DMS 273 (cell line): Measurements from ENCODE around the gene RHBDD3.
A peak's percentile ranks its signal among the peaks of the same experiment; 100 is the strongest.

ENCODE experiments used
- DNase-seq: peaks from one replicate; lab custom pipeline; 2025; ENCODE audit not compliant: unreplicated experiment; lab: John Stamatoyannopoulos, UW

Gene RHBDD3

DNA sequence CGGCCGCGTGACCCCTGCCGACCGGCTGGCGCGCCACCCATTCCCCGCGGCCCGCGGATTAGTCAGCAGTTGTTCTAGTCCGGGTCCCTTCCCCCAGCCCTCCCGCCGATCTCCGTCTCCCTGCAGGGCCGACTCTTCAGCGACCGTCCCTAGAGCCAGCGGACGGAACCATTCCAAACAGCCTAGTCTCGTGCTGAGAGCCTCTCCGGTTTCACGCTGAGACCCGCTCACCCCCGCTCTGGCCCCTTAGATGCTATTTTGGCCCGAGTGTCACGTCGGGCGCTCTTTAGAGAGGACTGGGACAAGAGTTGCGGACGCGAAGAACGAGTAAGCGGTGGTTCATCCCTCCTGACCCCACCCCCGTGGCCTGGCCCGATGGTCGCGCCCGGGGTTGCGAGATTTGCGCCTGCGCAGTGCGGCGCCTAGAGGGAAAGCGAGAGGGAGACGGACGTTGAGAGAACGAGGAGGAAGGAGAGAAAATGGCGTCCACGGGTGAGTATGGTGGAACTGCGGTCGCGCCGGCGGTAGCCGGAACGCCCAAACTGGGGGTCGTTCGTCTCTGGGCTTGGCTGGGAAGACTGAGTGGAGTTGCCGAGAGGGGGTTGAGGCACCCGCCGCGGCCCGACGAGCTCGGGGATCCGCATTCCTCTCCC is at the start of gene RHBDD3, which contains the start of gene EWSR1:
Gene RHBDD3 (minus strand): TSS at position 124 of the 653 bp plus-strand sequence. CDS start 2,355 bp downstream, outside the sequence.
Gene EWSR1 (plus strand): TSS at position 411 of the 653 bp plus-strand sequence. CDS start 69 bp downstream, at position 480.
- peak; percentile 95 for DNase-seq

DNA sequence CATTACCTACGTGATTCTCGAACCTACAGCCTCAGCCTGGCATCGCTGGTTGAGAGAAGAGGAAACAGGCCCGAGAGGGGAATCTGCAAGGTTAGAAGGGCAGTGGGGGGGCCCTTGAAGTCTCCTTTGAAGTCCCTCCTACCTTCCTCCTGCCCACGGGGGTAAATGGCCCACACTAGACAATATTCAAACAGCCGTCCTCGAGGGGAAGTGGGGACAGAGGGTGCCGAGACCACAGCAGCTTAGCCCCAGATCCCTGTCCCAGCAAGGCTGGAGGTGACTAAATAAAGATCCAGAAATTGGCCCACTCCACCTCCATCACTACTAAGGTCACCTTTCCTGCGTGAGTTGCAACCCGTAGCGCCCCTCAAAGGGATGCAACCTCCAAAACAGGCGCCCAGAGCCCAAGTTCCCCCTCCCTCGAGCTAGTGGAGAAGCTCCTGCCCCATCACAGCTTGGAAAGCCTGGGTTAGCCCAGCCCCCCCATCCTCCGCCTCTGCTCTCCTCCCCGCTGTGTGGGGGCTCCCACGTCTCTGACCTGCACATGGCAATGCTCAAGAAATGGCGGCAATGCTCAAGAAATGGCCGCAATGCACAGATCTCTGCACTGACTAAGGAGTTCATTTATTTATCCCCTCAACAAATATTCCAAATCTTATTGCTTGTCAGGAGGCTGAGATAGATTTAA is 48.5 kb upstream of the RHBDD3 start:
- DNase-seq, result no peak

DNA sequence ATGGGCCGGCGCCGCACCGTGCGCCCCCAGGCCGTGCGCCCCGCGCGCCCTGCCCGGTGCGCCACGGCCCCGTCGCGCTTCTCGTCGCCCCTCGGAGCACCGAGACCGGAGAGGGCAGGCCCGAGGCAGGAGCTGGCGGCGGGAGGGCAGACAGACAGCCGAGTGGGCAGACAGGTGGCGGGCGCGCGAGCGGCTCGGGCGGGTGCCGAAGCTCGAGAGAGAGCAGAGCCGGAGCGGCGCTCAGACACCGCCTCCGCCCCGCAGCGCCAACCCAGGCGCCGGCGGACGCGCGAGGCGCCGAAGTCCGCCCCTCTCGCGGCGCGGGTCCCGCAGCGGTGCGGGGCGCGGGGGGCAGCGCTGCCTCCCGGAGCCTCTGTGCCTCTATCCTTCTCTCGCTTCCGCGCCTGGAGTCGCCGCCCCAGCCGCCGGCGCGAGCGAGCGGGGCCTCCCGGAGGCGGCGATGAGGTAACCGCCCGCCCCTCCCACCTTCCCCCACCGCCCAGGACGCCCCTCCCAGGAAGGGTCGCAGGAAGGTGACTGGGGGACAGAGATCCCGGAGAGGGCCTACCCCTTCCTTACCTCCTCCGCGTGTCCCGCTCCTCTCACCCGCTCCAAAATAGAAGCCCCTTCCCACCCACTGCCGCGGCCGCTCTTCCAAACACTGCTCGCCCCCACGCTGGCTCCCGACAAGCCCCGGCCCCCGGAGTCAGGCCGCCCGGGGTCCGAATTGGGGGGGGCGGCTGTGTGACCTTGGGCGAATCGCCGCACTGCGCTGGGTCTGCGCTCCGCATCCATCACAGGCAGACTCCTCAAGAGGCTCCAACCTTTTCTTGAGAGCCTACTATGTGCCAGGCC is 47.7 kb upstream of the RHBDD3 start, which contains the start of gene RASL10A:
Gene RASL10A (minus strand): TSS at position 412 of the 855 bp plus-strand sequence. CDS start 451 bp downstream, outside the sequence.
- peak; percentile 63 for DNase-seq

DNA sequence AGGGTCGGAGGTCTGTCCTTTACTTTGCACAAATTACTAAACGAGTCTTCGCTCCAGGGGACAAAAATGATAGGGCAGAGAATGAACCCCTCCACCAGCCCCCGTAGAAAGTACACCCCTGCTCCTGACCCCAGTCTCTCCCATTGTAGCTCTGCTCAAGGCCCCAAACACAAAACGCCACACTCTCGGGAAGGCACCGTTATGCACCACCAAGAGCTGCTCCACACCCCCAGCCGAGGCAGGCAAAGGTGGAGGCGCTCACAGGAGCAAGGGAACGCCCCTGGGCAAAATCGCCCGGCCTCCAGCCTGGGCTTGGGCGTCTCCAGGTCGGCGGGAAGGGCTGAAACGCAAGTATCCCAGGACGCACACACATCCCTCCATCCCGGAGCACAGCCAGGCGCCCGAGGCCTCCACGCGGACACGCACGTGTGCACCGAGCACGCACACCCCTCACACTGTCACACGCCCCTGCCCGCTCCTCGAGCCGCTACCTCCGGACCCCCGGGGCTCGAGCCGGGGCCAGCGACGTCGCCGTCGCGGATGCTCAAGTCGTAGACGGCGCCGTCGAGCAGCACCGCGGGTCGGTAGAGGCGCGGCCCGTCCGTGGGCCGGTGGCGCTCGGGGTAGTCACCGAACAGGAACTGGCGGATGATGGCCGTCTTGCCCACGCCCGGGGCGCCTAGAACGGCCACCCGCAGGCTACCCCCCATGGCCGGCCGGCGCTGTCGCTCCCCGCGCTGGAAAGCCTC is 46.9 kb upstream of the RHBDD3 start:
- peak; percentile 69 for DNase-seq

DNA sequence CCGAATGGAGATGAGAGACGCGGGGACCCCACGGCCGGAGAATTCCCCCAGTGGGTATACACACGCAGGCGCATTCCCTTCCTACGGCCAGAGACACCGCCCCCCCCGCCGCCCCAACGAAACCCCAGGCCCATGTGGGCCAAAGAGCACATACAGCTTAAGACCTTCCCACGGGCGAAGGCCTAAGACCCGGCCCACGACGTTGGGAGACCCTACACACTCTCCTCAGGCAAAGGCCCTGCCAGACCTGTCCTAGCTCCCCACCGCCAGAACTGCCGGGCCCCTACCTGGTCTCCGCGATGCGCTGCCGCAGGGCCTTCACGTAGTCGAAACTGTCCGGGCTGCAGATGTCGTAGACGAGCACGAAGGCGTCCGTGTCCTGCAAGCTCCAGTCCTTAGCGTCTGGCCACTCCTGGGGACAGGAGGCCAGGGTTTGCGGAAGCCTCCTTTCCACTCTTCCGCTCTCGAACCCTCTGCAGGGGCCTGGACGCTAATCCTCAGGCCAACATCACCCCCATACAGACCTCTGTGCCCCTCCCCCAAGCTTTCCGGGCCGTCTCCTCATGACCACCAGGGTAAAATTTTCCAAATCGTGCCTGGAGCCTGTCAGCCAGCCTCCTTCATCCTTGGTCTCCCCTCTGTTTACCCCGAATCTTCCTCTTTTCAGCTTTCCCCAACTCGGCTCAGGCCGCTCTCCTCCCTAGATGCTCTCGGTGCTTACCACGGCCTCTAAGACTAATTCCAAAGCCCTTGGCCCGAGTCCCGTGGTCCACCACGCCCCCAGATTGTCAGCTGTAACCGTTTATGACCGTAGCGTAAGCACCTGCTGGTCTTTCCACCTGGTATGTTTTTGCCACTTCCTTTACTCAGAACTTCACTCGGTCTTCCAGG is 46.0 kb upstream of the RHBDD3 start:
- peak; percentile 58 for DNase-seq

DNA sequence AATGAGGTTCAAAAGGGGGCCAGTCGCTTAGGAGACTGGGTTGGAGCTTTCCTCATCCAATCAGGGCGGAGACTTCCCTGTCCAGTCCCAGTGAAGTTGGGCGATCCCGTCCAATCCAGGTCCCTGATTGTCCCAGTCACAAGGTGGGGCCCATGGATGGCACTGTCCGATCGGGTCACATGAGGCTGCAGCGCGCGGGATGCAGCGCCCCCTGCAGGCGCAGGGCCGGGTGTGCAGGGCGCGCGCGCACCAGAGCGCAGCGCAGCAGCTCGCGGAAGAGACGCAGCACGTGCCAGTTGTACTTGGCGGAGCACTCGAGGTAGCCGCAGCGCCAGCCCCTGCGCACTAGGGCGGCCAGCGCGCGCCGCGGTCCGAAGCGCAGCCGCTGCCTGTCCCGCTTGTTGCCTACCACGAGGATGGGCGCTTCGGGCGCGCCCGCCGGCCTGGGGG is 45.4 kb upstream of the RHBDD3 start:
- no peak for DNase-seq

DNA sequence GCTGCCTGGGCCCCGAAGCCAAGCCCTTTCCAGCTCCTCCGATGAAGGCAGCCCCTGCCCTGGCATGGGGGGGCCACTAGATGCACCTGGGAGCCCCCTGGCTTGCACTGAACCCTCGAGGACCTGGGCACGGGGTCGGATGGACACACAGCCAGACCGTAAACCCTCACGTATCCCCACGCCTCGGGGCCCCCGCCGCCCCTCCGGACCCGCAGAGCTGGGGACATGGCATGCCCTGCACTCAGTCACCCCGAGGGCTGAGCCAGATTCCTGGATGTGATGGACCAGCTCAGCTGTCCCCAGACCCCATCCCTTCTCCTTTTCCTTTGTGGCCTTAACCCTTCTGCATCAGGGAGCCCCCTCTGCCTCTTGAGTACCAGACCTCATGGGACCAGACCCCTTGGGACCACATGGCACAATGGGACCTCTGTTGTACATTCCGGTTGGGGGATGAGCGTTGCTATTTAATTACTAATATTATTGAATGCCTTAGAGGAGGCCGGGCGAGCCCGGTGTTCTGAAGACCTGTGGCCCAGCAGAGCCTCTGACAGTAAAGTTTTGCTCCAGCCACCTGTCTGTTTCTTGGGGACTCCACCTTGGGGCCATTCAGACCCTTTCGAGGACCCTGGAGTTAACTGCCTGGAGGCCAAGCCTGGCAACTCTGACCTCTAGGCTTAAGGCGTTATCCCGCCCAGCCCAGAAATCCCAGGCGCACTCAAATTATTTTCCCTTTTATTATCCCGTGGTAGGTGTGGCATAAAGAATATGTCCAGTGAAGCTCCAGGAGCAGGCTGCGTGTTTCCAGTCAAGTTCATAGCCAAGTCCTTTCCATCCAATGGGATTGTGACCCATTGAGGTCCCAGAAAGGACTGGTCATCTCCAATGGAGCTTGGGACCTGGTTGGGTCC is 44.7 kb upstream of the RHBDD3 start:
- DNase-seq, result no peak

DNA sequence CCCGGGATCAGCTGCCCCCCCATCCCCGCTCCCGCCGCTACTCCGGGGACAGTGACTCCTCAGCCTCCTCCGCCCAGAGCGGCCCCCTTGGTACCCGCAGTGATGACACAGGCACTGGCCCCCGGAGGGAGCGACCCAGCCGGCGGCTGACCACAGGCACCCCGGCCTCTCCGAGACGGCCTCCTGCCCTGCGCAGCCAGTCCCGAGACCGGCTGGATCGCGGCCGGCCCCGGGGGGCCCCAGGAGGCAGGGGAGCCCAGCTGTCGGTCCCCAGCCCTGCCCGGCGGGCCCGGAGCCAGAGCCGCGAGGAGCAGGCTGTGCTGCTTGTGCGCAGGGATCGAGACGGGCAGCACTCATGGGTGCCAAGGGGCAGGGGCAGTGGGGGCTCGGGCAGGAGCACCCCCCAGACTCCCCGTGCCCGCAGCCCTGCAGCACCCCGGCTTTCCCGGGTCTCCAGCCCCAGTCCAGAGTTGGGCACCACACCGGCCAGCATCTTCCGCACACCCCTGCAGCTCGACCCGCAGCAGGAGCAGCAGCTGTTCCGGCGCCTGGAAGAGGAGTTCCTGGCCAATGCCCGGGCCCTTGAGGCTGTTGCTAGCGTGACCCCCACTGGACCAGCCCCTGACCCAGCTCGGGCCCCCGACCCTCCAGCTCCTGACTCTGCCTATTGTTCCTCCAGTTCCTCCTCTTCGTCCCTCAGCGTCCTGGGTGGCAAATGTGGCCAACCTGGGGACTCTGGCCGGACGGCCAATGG is 43.9 kb upstream of the RHBDD3 start:
- DNase-seq, result peak; percentile 76

DNA sequence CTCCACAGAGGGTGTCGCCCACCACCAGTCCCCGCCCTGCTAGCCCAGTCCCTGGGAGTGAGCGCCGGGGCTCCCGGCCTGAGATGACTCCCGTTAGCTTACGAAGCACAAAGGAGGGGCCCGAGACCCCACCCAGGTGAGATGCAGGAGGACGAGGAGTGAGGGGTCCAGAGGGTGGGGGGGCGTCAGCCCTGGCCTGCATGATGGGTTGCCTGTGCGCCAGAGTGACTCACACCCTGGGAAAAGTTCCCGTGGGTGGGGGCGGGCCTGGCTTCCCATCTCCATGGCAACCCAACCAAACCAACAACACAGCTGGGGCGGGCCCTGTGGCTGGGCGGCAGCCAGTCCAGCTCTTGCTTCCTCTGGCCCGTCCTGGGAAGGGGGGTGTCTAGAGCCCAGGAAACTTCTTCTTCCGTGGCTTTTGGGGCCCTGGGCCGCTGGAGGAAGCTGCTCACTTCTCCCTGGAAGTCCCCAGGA is 43.1 kb upstream of the RHBDD3 start:
- DNase-seq, result peak; percentile 91

DNA sequence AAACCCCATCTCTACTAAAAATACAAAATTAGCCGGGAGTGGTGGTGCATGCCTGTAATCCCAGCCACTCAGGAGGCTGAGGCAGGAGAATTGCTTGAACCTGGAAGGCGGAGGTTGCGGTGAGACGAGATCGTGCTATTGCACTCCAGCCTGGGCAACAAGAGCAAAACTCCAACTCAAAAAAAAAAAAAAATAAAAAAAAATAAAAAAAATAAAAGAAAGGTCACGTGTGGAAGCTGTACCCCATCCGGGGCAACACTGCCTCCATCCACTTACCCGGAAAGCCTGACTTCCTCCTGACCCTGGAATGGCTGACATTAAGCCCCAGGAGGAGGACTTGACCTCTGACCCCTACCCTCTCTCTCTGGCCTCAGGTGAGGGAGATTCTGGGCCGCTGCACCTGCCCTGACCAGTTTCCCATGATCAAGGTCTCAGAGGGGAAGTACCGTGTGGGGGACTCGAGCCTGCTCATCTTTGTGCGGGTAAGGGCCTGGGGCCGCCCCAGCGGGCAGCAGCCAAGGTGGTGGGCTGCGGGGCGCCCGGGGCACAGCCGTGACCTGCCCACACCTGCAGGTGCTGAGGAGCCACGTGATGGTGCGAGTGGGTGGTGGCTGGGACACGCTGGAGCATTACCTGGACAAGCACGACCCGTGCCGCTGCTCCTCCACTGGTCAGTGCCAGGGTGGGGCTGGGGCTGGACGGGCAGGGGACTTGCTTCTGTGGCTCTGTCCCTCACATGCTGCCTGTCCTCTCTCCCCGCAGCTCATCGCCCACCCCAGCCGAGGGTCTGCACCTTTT is 42.5 kb upstream of the RHBDD3 start:
- DNase-seq, result no peak

DNA sequence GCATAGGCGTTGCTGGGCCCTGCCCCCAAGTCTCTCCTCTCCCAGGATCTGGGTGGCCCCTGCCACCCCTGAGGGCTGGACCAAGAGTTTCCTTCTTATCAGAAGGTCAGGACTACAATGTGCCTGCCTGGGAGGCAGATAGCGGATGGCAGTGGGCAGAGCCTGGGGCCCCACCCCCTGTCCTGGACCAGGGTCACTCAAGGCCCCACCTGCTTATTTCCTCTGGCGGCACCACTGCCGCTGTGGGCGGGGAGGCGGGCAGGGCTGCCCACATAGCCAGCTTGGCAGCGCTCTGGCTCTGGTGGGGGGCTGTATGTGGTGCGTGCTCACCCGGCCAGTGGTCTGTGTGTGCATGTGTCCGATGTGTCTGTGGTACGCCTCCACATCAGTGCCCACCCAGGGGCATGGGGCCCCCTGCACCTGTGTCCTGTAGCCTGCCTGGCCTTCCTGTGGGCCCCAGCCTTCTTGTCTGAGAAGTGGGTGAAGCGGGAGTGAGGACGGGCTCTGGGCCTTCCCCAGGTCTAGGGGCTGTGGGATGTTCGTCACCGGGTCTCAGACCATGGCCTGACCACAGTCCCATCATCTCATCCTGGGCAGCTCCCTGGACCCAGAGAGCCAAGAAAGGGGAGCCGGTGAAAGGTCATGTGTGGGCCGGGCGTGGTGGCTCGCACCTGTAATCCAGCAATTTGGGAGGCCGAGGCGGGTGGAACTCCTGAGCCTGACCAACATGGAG is 41.7 kb upstream of the RHBDD3 start:
- DNase-seq, result peak; percentile 16

DNA sequence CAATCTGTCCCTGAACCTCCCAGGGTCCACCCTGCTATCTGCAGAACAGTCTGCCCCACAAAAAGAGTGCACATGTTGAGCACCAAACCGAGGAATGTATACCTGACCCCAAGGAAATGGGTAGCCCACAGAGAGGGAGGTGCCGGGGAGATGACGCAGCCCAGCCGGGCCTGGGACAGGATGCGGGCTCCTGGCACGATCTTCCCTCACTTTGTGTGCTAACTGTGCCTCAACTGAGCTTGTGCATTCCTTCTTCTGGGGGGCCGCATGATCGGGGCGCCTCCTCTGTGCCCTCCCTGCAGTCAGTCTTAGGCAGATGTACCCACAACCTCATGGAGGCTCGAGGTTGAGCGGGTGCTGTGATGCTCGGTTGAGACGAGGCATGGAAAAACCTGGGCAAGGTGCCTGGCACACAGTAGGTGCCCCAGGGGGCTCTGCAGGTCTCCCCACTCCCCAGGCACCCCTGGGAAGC is 41.0 kb upstream of the RHBDD3 start:
- peak; percentile 18 for DNase-seq

DNA sequence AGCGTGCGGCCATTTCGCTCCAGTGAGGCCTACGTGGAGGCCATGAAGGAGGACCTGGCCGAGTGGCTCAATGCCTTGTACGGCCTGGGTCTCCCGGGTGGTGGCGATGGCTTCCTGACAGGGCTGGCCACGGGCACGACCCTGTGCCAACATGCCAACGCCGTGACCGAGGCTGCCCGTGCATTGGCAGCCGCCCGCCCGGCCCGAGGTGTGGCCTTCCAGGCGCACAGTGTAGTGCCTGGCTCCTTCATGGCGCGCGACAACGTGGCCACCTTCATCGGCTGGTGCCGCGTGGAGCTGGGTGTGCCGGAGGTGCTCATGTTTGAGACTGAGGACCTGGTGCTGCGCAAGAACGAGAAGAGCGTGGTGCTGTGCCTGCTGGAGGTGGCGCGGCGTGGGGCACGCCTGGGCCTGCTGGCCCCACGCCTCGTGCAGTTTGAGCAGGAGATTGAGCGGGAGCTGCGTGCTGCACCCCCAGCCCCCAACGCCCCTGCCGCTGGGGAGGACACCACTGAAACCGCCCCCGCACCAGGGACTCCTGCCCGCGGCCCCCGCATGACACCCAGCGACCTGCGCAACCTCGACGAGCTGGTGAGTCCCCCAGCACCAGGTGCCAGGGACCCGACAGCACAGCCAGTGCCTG is 40.5 kb upstream of the RHBDD3 start:
- DNase-seq, result no peak

DNA sequence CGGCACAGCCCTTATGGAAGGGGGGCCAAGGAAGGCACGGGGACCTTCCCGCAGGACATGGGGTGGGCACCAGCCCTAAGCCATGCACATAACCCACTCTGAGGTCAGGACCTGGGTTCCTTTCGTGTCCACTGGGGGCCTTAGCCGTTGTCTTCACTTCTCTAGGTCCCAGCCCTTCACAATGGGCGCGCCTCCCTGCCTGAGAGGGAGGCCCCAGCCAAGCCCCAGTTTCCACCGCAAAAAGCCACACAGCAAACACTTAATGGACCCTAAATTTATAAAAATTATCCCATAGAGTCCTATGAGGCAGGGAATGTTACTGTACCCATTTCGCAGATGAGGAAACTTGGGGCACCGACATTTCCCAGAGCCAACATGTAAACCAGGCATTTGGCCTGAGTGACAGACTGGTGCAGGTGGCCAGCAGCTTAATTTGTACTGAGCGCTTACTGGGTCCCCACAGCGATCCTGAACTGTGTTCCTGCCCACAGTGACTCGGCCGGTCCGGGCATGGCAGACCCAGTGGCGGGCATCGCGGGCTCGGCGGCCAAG is 39.9 kb upstream of the RHBDD3 start:
- DNase-seq, result no peak

DNA sequence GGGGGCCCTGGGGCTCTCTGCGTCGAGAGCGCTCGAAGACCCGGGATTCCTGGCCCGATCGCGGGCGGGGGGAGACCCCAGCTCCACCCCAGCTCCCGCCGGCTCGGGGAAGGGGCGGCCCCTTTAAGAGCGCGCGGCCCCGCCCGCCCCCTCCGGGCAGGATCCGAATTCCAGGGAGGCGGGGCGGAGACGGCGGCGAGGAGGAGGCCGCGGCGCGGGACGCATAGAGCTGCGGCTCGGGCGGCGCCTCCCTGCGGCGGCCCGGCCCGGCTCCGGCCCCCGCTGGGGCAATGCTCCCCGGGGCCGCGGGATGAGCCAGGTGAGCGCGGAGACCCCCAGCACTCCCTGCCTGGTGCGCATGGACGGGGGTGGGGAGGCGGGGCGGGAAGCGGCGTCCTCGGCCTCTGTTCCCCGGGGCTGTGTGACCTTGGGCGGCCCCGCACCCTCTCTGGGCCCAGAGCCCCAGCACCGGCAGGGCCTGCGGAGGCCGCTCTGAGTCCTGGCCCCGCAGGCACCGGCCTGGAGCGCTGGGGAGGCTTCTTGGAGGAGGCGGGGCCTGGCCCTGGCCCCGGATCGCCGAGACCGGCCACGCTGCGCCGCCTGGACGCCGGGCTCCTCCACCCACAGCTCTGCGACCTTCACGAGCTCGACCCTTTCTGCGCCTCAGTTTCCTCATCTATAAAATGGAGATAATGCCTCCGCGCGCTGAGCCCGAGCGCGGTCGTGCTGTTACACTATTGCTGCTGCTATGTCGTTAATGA is 39.2 kb upstream of the RHBDD3 start:
- peak; percentile 90 for DNase-seq
